ENCODE results near the gene DDAH1.

DNA sequence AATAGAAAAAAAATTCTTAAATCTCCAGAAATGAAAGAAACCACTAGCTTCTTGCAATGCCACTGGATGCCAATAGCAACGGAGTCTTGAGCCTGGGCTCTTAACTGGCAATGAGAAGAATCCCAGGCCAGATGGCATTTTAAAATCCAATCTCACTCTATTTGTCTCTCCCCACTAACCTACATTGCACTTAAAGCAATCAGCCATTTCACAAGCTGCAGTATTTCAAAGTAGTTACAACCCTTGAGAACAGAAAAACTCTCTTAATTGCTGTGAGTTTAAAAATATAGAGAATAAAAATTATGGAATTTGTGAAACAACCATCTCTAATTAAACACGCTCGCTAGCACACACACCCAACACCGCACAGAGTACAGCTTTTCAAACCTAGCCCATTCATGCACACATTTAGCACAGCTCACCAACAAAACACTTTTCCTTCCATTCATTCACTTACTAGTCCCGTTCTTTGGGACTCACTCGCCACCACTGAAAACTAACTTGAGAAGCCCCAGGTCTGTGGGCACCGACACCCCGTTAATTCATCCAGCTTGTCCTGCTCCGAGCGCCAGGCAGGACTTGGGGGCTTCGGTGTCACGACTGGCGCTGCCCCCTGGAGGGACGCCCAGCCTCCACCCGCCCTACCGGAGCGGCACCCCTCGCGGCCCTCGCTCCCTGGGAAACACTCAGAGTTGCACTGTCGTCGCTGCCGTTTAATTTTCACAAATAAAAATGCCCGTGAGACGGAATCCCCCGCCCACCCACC, 1.0 kb downstream of the DDAH1 start:
- TF ChIP-seq, protein P1, sequence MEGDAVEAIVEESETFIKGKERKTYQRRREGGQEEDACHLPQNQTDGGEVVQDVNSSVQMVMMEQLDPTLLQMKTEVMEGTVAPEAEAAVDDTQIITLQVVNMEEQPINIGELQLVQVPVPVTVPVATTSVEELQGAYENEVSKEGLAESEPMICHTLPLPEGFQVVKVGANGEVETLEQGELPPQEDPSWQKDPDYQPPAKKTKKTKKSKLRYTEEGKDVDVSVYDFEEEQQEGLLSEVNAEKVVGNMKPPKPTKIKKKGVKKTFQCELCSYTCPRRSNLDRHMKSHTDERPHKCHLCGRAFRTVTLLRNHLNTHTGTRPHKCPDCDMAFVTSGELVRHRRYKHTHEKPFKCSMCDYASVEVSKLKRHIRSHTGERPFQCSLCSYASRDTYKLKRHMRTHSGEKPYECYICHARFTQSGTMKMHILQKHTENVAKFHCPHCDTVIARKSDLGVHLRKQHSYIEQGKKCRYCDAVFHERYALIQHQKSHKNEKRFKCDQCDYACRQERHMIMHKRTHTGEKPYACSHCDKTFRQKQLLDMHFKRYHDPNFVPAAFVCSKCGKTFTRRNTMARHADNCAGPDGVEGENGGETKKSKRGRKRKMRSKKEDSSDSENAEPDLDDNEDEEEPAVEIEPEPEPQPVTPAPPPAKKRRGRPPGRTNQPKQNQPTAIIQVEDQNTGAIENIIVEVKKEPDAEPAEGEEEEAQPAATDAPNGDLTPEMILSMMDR (IDR thresholded peaks at IDR 0.05) = no peak
- no peak for TF ChIP-seq POLR2A (IDR thresholded peaks at IDR 0.05)
